WTC11 (cell line): Measurements from ENCODE around the gene TMEM150B.

ENCODE experiments used
- CREB1 ChIP-seq: sonication (generic); formaldehyde crosslinking; IDR thresholded peaks from 2 replicates; pipeline ENCODE4 v1.8.0; 2023; ENCODE audit warnings: mild to moderate bottlenecking, missing genetic modification reagents
- FOXK1 ChIP-seq: sonication (generic); formaldehyde crosslinking; IDR thresholded peaks from 2 replicates; pipeline ENCODE4 v1.8.0; 2022; ENCODE audit warnings: mild to moderate bottlenecking, moderate library complexity, missing genetic modification reagents
- KAT7 ChIP-seq: sonication (generic); formaldehyde crosslinking; IDR thresholded peaks from 2 replicates; pipeline ENCODE4 v1.8.1; 2023; ENCODE audit warnings: missing genetic modification reagents, mild to moderate bottlenecking, borderline replicate concordance
- TP53 ChIP-seq: sonication (generic); formaldehyde crosslinking; IDR thresholded peaks from 2 replicates; pipeline ENCODE4 v1.8.1; 2023; ENCODE audit warnings: mild to moderate bottlenecking, missing genetic modification reagents
- ZBTB21 ChIP-seq: sonication (generic); formaldehyde crosslinking; IDR thresholded peaks from 2 replicates; pipeline ENCODE4 v1.8.1; 2023; ENCODE audit warnings: mild to moderate bottlenecking, missing genetic modification reagents, borderline replicate concordance
- TF ChIP-seq, protein P1 (sequence below): sonication (generic); formaldehyde crosslinking; IDR thresholded peaks from 2 replicates; pipeline ENCODE4 v1.8.0; 2022; ENCODE audit warnings: mild to moderate bottlenecking, missing genetic modification reagents
- TF ChIP-seq, protein P2 (sequence below): fragments of 200-600 bp; IDR thresholded peaks from 2 replicates; pipeline ENCODE4 v1.8.0; 2022; ENCODE audit warnings: antibody characterized with exemption
- TF ChIP-seq, protein P3 (sequence below): sonication (generic); formaldehyde crosslinking; IDR thresholded peaks from 2 replicates; pipeline ENCODE4 v1.8.0; 2022; ENCODE audit warnings: mild to moderate bottlenecking, missing genetic modification reagents
- TF ChIP-seq, protein P4 (sequence below): sonication (generic); formaldehyde crosslinking; IDR thresholded peaks from 2 replicates; pipeline ENCODE4 v1.8.1; 2023; ENCODE audit warnings: mild to moderate bottlenecking, missing genetic modification reagents, moderate library complexity
- TF ChIP-seq, protein P5 (sequence below): sonication (generic); formaldehyde crosslinking; IDR thresholded peaks from 2 replicates; pipeline ENCODE4 v1.8.0; 2022; ENCODE audit warnings: missing genetic modification reagents

DNA sequence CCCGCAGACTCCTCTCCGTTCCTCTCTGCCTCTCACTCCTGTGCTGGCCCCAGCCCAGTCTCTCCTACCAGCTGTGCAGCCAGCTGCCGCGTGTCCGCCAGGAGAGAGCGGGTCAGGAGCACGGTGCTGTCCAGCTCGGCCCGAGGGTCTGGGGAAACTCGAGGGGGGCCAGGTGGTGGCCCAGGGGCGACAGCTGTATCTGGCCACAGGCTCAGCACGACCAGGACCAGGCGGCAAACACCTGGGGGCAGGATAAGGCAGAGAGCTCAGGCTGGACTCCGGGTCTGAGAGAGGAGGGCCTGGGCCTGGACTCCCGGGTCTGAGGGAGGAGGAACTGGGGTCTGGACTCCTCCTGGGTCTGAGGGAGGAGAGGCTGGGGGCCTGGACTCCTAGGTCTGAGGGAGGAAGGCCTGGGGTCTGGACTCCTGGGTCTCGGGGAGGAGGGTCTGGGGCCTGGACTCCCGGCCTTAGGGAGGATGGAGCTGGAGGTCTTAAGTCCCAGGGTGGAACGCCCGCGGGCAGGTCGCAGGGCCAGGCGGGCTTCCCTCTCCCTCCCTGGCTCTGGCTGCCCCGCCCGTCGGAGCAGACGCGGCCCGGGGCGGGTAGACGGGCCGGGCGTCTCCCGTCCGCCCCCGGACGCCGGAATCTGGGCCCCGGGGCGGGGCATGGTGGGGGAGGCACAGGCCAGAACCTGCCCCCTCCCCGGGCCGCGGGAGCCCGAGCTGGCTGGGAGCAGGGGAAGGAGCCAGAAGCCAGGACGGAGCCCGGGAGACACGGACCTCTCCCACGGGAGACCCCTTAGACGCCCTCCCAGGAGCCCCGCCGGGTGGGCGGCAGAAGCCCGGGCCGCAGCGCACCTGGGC is 43.8 kb upstream of the TMEM150B start:
- TF ChIP-seq, protein P1, sequence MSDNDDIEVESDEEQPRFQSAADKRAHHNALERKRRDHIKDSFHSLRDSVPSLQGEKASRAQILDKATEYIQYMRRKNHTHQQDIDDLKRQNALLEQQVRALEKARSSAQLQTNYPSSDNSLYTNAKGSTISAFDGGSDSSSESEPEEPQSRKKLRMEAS (CRISPR knock-in tag), result no peak
- TF ChIP-seq, protein P2, sequence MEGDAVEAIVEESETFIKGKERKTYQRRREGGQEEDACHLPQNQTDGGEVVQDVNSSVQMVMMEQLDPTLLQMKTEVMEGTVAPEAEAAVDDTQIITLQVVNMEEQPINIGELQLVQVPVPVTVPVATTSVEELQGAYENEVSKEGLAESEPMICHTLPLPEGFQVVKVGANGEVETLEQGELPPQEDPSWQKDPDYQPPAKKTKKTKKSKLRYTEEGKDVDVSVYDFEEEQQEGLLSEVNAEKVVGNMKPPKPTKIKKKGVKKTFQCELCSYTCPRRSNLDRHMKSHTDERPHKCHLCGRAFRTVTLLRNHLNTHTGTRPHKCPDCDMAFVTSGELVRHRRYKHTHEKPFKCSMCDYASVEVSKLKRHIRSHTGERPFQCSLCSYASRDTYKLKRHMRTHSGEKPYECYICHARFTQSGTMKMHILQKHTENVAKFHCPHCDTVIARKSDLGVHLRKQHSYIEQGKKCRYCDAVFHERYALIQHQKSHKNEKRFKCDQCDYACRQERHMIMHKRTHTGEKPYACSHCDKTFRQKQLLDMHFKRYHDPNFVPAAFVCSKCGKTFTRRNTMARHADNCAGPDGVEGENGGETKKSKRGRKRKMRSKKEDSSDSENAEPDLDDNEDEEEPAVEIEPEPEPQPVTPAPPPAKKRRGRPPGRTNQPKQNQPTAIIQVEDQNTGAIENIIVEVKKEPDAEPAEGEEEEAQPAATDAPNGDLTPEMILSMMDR, result no peak
- TF ChIP-seq, protein P3, sequence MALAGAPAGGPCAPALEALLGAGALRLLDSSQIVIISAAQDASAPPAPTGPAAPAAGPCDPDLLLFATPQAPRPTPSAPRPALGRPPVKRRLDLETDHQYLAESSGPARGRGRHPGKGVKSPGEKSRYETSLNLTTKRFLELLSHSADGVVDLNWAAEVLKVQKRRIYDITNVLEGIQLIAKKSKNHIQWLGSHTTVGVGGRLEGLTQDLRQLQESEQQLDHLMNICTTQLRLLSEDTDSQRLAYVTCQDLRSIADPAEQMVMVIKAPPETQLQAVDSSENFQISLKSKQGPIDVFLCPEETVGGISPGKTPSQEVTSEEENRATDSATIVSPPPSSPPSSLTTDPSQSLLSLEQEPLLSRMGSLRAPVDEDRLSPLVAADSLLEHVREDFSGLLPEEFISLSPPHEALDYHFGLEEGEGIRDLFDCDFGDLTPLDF (CRISPR knock-in tag), result no peak
- no peak for TF ChIP-seq TP53 (CRISPR knock-in tag)
- TF ChIP-seq FOXK1 (CRISPR knock-in tag), result no peak
- no peak for TF ChIP-seq CREB1 (CRISPR knock-in tag)
- no peak for TF ChIP-seq KAT7
- TF ChIP-seq, protein P4, sequence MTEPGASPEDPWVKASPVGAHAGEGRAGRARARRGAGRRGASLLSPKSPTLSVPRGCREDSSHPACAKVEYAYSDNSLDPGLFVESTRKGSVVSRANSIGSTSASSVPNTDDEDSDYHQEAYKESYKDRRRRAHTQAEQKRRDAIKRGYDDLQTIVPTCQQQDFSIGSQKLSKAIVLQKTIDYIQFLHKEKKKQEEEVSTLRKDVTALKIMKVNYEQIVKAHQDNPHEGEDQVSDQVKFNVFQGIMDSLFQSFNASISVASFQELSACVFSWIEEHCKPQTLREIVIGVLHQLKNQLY (CRISPR knock-in tag), result no peak
- TF ChIP-seq, protein P5, sequence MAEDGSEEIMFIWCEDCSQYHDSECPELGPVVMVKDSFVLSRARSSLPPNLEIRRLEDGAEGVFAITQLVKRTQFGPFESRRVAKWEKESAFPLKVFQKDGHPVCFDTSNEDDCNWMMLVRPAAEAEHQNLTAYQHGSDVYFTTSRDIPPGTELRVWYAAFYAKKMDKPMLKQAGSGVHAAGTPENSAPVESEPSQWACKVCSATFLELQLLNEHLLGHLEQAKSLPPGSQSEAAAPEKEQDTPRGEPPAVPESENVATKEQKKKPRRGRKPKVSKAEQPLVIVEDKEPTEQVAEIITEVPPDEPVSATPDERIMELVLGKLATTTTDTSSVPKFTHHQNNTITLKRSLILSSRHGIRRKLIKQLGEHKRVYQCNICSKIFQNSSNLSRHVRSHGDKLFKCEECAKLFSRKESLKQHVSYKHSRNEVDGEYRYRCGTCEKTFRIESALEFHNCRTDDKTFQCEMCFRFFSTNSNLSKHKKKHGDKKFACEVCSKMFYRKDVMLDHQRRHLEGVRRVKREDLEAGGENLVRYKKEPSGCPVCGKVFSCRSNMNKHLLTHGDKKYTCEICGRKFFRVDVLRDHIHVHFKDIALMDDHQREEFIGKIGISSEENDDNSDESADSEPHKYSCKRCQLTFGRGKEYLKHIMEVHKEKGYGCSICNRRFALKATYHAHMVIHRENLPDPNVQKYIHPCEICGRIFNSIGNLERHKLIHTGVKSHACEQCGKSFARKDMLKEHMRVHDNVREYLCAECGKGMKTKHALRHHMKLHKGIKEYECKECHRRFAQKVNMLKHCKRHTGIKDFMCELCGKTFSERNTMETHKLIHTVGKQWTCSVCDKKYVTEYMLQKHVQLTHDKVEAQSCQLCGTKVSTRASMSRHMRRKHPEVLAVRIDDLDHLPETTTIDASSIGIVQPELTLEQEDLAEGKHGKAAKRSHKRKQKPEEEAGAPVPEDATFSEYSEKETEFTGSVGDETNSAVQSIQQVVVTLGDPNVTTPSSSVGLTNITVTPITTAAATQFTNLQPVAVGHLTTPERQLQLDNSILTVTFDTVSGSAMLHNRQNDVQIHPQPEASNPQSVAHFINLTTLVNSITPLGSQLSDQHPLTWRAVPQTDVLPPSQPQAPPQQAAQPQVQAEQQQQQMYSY, result no peak
- no peak for TF ChIP-seq ZBTB21 (CRISPR knock-in tag)
